HepG2 (cell line): ENCODE measurements around the gene OASL. TPM values are rescaled to one million over a fixed set of nuclear protein-coding genes. Genes with fewer than 3 reads are reported as not detected.

Source experiments
- AGO1 ChIP-seq: fragments of 200-400 bp; formaldehyde crosslinking; IDR thresholded peaks from 2 replicates; pipeline ENCODE4 v1.6.1; 2017; ENCODE audit warnings: mild to moderate bottlenecking, low read depth, low read length, moderate library complexity; ENCODE audit not compliant: poor library complexity, severe bottlenecking
- EZH2 ChIP-seq: conservative IDR thresholded peaks from 2 replicates; pipeline ENCODE4 v1.6.1; 2012; ENCODE audit warnings: mild to moderate bottlenecking, low read depth, low read length, moderate library complexity
- FIP1L1 ChIP-seq: fragments of 200-400 bp; formaldehyde crosslinking; IDR thresholded peaks from 2 replicates; pipeline ENCODE4 v1.6.1; 2018; ENCODE audit warnings: low read depth, mild to moderate bottlenecking, low read length, moderate library complexity, borderline replicate concordance; ENCODE audit not compliant: insufficient read depth
- GATAD2A ChIP-seq: IDR thresholded peaks from 2 replicates; pipeline ENCODE4 v1.6.1; 2016
- ISL2 ChIP-seq: sonication (generic); formaldehyde crosslinking; IDR thresholded peaks from 2 replicates; pipeline ENCODE4 v1.5.0; 2020; ENCODE audit warnings: missing genetic modification reagents
- KDM6A ChIP-seq: IDR thresholded peaks from 2 replicates; pipeline ENCODE4 v1.6.1; 2016; ENCODE audit warnings: low read depth
- KLF16 ChIP-seq, 2 experiments: sonication (generic) in 1 of 2; formaldehyde crosslinking in 1 of 2; IDR thresholded peaks; 2 replicates each; pipeline versions ENCODE4 v1.6.1 to v1.8.0; 2016 to 2023; ENCODE audit warnings: missing genetic modification reagents in 2 of 2, missing compliant biosample characterization in 1 of 2
- KLF6 ChIP-seq: IDR thresholded peaks from 2 replicates; pipeline ENCODE4 v1.8.0; 2016; ENCODE audit warnings: missing biosample characterization, missing genetic modification reagents
- NR2F1 ChIP-seq, 2 experiments: fragments of 450-650 bp in 1 of 2; formaldehyde crosslinking in 1 of 2; IDR thresholded peaks; 2 replicates each; pipeline versions ENCODE4 v1.5.0 to v1.6.1; 2016 to 2020; ENCODE audit warnings: mild to moderate bottlenecking in 1 of 2, missing compliant biosample characterization in 1 of 2, missing genetic modification reagents in 1 of 2, moderate library complexity in 1 of 2
- NR2F2 ChIP-seq: IDR thresholded peaks from 2 replicates; pipeline ENCODE4 v1.6.1; 2012; ENCODE audit warnings: low read depth, inconsistent platforms, borderline replicate concordance
- SIN3B ChIP-seq: fragments of 150-350 bp; IDR thresholded peaks from 2 replicates; pipeline ENCODE4 v1.6.1; 2014; ENCODE audit warnings: low read length
- SMAD9 ChIP-seq: sonication (generic); formaldehyde crosslinking; IDR thresholded peaks from 2 replicates; pipeline ENCODE4 v1.5.1; 2020; ENCODE audit warnings: mild to moderate bottlenecking, missing genetic modification reagents
- ZBTB7B ChIP-seq: sonication (generic); formaldehyde crosslinking; IDR thresholded peaks from 2 replicates; pipeline ENCODE4 v1.4.0; 2020; ENCODE audit warnings: missing genetic modification reagents
- ZKSCAN8 ChIP-seq: IDR thresholded peaks from 2 replicates; pipeline ENCODE4 v1.6.1; 2016; ENCODE audit warnings: borderline replicate concordance, missing genetic modification reagents, missing compliant biosample characterization
- ZNF556 ChIP-seq: sonication (generic); formaldehyde crosslinking; IDR thresholded peaks from 2 replicates; pipeline ENCODE4 v1.4.0; 2020; ENCODE audit warnings: mild to moderate bottlenecking, missing genetic modification reagents, borderline replicate concordance
- ZNF572 ChIP-seq: sonication (generic); formaldehyde crosslinking; IDR thresholded peaks from 2 replicates; pipeline ENCODE4 v1.5.1; 2020; ENCODE audit warnings: mild to moderate bottlenecking, missing genetic modification reagents
- ZNF792 ChIP-seq: IDR thresholded peaks from 2 replicates; pipeline ENCODE4 v1.6.1; 2016
- ZNF878 ChIP-seq: sonication (generic); formaldehyde crosslinking; IDR thresholded peaks from 2 replicates; pipeline ENCODE4 v1.8.1; 2023; ENCODE audit warnings: mild to moderate bottlenecking, missing genetic modification reagents, moderate library complexity
- ZSCAN25 ChIP-seq: sonication (generic); formaldehyde crosslinking; IDR thresholded peaks from 2 replicates; pipeline ENCODE4 v1.8.0; 2022; ENCODE audit warnings: mild to moderate bottlenecking, missing genetic modification reagents
- polyA plus RNA-seq, 8 experiments: library from polyadenylated mRNA; depleted of rRNA in 3 of 8; stranded (reverse) in 7 of 8; unstranded in 1 of 8; fragments of >200 nt; fragmentation: Illumina TruSeq in 4 of 8; extraction: Trizol in 4 of 8; gene quantifications; 2 replicates each; pipeline versions ENCODE4 v1.2.1 to v1.2.3, GENCODE V29; 2011 to 2016; ENCODE audit warnings: low read depth in 4 of 8, missing spikeins in 1 of 8, mixed read lengths in 1 of 8; ENCODE audit not compliant: insufficient read depth in 1 of 8
- total RNA-seq, 5 experiments: library from RNA; depleted of rRNA; stranded (reverse); fragments of >200 nt; fragmentation: Illumina TruSeq; extraction: Trizol; gene quantifications; 2 replicates each; pipeline ENCODE4 v1.2.3, GENCODE V29; 2016; ENCODE audit warnings: low read depth in 1 of 5
- TF ChIP-seq, protein P1 (sequence below): sonication (generic); formaldehyde crosslinking; IDR thresholded peaks from 2 replicates; pipeline ENCODE4 v1.5.1; 2020; ENCODE audit warnings: mild to moderate bottlenecking, missing genetic modification reagents
- TF ChIP-seq, protein P2 (sequence below): sonication (generic); formaldehyde crosslinking; IDR thresholded peaks from 2 replicates; pipeline ENCODE4 v1.4.0; 2020; ENCODE audit warnings: missing genetic modification reagents, borderline replicate concordance
- TF ChIP-seq, protein P3 (sequence below): sonication (generic); formaldehyde crosslinking; IDR thresholded peaks from 2 replicates; pipeline ENCODE4 v1.4.0; 2020; ENCODE audit warnings: mild to moderate bottlenecking, missing genetic modification reagents

Gene OASL
- total and polyA plus RNA-seq, 2 of the 13 experiments (the other 11 are each of a cell fraction or from before 2014, with no cell fraction given), result 0.11 to 0.22 TPM

DNA sequence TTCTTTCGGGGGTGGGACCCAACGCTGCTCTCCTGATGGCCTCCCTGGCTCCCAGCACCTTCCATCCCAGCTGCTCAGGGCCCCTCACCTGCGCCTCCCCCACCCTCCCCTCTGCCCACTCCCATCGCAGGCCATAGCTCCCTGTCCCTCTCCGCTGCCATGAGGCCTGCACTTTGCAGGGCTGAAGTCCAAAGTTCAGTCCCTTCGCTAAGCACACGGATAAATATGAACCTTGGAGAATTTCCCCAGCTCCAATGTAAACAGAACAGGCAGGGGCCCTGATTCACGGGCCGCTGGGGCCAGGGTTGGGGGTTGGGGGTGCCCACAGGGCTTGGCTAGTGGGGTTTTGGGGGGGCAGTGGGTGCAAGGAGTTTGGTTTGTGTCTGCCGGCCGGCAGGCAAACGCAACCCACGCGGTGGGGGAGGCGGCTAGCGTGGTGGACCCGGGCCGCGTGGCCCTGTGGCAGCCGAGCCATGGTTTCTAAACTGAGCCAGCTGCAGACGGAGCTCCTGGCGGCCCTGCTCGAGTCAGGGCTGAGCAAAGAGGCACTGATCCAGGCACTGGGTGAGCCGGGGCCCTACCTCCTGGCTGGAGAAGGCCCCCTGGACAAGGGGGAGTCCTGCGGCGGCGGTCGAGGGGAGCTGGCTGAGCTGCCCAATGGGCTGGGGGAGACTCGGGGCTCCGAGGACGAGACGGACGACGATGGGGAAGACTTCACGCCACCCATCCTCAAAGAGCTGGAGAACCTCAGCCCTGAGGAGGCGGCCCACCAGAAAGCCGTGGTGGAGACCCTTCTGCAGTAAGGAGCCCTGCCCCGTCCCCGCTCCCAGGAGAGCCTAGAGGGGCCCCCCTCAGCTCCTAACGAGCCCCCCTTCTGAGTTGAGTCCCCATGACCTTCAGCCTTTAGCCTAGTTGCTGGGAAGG lies 60.5 kb downstream of the OASL start, which contains the start of gene HNF1A (continued):
- TF ChIP-seq, protein P1, sequence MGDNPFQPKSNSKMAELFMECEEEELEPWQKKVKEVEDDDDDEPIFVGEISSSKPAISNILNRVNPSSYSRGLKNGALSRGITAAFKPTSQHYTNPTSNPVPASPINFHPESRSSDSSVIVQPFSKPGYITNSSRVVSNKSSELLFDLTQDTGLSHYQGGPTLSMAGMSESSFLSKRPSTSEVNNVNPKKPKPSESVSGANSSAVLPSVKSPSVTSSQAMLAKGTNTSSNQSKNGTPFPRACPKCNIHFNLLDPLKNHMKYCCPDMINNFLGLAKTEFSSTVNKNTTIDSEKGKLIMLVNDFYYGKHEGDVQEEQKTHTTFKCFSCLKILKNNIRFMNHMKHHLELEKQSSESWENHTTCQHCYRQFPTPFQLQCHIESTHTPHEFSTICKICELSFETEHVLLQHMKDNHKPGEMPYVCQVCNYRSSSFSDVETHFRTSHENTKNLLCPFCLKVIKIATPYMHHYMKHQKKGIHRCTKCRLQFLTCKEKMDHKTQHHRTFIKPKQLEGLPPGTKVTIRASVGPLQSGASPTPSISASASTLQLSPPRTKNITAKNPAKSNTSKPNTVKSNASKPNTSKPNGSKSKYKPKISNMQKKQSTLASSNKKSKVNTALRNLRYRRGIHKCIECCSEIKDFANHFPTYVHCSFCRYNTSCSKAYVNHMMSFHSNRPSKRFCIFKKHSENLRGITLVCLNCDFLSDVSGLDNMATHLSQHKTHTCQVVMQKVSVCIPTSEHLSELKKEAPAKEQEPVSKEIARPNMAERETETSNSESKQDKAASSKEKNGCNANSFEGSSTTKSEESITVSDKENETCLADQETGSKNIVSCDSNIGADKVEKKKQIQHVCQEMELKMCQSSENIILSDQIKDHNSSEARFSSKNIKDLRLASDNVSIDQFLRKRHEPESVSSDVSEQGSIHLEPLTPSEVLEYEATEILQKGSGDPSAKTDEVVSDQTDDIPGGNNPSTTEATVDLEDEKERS (CRISPR knock-in tag), result peak; percentile 38; the same call in 1 of the 2 replicates
- TF ChIP-seq FIP1L1 (no peak), GATAD2A (peak; percentile 89), NR2F2 (peak; percentile 73; the same call in 1 of the 2 replicates), KLF16 (CRISPR knock-in tag; IDR thresholded peaks at IDR 0.05) (peak in 1 of 2 experiments; percentile 69; a peak in 1 of 4 replicates), ZNF792 (peak; percentile 74; the same call in 1 of the 2 replicates), SMAD9 (CRISPR knock-in tag) (no peak), KLF6 (CRISPR knock-in tag) (peak; percentile 52; the same call in 1 of the 2 replicates), ZBTB7B (CRISPR knock-in tag) (peak; percentile 79; the same call in 1 of the 2 replicates), NR2F1 (CRISPR knock-in tag; IDR thresholded peaks at IDR 0.05) (peak; percentile 34 to 64; a peak in 3 of 4 replicates), ZNF572 (0 out of 2 replicates have a peak, but pooled peaks have one; percentile 34), ZKSCAN8 (CRISPR knock-in tag) (peak; percentile 75; the same call in 1 of the 2 replicates), ZSCAN25 (CRISPR knock-in tag) (peak; percentile 99), KDM6A (CRISPR knock-in tag) (peak; percentile 98), AGO1 (peak; percentile 59), ZNF556 (CRISPR knock-in tag) (peak; percentile 91), EZH2 (no peak), SIN3B (no peak), ISL2 (CRISPR knock-in tag) (no peak), ZNF878 (CRISPR knock-in tag) (peak; percentile 62; the same call in 1 of the 2 replicates)
- TF ChIP-seq, protein P2, sequence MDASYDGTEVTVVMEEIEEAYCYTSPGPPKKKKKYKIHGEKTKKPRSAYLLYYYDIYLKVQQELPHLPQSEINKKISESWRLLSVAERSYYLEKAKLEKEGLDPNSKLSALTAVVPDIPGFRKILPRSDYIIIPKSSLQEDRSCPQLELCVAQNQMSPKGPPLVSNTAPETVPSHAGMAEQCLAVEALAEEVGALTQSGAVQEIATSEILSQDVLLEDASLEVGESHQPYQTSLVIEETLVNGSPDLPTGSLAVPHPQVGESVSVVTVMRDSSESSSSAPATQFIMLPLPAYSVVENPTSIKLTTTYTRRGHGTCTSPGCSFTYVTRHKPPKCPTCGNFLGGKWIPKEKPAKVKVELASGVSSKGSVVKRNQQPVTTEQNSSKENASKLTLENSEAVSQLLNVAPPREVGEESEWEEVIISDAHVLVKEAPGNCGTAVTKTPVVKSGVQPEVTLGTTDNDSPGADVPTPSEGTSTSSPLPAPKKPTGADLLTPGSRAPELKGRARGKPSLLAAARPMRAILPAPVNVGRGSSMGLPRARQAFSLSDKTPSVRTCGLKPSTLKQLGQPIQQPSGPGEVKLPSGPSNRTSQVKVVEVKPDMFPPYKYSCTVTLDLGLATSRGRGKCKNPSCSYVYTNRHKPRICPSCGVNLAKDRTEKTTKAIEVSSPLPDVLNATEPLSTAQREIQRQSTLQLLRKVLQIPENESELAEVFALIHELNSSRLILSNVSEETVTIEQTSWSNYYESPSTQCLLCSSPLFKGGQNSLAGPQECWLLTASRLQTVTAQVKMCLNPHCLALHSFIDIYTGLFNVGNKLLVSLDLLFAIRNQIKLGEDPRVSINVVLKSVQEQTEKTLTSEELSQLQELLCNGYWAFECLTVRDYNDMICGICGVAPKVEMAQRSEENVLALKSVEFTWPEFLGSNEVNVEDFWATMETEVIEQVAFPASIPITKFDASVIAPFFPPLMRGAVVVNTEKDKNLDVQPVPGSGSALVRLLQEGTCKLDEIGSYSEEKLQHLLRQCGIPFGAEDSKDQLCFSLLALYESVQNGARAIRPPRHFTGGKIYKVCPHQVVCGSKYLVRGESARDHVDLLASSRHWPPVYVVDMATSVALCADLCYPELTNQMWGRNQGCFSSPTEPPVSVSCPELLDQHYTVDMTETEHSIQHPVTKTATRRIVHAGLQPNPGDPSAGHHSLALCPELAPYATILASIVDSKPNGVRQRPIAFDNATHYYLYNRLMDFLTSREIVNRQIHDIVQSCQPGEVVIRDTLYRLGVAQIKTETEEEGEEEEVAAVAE, result peak; percentile 43; the same call in 1 of the 2 replicates
- TF ChIP-seq, protein P3, sequence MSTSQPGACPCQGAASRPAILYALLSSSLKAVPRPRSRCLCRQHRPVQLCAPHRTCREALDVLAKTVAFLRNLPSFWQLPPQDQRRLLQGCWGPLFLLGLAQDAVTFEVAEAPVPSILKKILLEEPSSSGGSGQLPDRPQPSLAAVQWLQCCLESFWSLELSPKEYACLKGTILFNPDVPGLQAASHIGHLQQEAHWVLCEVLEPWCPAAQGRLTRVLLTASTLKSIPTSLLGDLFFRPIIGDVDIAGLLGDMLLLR (CRISPR knock-in tag), result peak; percentile 31; the same call in 1 of the 2 replicates
